Measurements from ENCODE around the gene KIF14.

DNA sequence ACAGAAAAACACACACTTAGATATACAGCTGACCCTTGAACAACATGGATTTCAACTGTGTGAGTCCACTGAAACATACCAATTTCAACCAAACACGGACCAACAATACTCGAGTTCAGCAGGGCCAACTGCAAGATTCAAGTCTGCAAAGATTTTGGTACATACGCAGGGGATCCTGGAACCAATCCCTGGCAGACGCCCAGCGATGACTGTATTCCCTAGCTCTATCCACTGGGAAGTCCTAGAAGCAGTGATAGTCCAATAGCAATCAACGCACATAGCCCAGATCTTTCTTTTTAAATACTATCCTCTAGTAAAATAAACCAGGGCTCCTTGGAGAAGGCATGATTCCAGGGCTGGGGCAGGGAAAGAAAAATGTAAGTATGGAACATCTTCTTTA lies 40.2 kb upstream of the KIF14 start:
- TF ChIP-seq, protein P1, sequence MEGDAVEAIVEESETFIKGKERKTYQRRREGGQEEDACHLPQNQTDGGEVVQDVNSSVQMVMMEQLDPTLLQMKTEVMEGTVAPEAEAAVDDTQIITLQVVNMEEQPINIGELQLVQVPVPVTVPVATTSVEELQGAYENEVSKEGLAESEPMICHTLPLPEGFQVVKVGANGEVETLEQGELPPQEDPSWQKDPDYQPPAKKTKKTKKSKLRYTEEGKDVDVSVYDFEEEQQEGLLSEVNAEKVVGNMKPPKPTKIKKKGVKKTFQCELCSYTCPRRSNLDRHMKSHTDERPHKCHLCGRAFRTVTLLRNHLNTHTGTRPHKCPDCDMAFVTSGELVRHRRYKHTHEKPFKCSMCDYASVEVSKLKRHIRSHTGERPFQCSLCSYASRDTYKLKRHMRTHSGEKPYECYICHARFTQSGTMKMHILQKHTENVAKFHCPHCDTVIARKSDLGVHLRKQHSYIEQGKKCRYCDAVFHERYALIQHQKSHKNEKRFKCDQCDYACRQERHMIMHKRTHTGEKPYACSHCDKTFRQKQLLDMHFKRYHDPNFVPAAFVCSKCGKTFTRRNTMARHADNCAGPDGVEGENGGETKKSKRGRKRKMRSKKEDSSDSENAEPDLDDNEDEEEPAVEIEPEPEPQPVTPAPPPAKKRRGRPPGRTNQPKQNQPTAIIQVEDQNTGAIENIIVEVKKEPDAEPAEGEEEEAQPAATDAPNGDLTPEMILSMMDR (IDR thresholded peaks at IDR 0.05): no peak
- no peak for TF ChIP-seq TCF7L2 (IDR thresholded peaks at IDR 0.05; ENCODE audit: low read depth, low read length)
- TF ChIP-seq, protein P2, sequence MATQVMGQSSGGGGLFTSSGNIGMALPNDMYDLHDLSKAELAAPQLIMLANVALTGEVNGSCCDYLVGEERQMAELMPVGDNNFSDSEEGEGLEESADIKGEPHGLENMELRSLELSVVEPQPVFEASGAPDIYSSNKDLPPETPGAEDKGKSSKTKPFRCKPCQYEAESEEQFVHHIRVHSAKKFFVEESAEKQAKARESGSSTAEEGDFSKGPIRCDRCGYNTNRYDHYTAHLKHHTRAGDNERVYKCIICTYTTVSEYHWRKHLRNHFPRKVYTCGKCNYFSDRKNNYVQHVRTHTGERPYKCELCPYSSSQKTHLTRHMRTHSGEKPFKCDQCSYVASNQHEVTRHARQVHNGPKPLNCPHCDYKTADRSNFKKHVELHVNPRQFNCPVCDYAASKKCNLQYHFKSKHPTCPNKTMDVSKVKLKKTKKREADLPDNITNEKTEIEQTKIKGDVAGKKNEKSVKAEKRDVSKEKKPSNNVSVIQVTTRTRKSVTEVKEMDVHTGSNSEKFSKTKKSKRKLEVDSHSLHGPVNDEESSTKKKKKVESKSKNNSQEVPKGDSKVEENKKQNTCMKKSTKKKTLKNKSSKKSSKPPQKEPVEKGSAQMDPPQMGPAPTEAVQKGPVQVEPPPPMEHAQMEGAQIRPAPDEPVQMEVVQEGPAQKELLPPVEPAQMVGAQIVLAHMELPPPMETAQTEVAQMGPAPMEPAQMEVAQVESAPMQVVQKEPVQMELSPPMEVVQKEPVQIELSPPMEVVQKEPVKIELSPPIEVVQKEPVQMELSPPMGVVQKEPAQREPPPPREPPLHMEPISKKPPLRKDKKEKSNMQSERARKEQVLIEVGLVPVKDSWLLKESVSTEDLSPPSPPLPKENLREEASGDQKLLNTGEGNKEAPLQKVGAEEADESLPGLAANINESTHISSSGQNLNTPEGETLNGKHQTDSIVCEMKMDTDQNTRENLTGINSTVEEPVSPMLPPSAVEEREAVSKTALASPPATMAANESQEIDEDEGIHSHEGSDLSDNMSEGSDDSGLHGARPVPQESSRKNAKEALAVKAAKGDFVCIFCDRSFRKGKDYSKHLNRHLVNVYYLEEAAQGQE (IDR thresholded peaks at IDR 0.05; ENCODE audit: insufficient read depth in 1 of 2, low read depth in 2 of 2, low read length in 1 of 2): no peak
- no peak for TF ChIP-seq POLR2AphosphoS5 (IDR thresholded peaks at IDR 0.05; ENCODE audit: low read depth, low read length)
- TF ChIP-seq SIN3A (IDR thresholded peaks at IDR 0.05; ENCODE audit: borderline replicate concordance, insufficient read depth, low read depth, low read length): no peak

All from Panc1 (cell line).